NK-92 treated with Interleukin-12 subunit alpha and Interleukin-12 subunit beta, amount 100 ng/mL, for 24 hours (cell line): ENCODE data around the gene FMN1.

Source experiments
- DNase-seq: peaks from one replicate; lab custom pipeline; 2025; lab: John Stamatoyannopoulos, UW

The FMN1 gene

DNA sequence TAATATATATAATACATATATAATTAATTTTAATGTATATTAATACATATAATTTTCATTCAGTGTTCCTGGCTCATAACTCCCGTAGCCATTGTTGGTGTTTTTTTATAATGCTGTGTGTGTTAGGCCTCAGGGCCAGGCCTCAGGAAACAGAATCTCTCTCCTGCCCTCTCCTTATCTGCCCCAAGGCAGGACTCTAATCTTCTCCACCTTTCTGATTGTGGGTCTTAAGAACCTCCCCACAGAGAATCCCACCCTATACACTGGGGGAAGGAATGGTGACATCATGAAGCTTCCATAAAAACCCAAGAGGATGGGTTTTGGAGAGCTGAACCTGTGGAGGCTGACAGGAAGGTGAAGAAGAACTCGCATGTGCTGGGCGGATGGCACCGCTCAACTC is 4.0 kb upstream of the FMN1 start:
- DNase-seq, result no peak

DNA sequence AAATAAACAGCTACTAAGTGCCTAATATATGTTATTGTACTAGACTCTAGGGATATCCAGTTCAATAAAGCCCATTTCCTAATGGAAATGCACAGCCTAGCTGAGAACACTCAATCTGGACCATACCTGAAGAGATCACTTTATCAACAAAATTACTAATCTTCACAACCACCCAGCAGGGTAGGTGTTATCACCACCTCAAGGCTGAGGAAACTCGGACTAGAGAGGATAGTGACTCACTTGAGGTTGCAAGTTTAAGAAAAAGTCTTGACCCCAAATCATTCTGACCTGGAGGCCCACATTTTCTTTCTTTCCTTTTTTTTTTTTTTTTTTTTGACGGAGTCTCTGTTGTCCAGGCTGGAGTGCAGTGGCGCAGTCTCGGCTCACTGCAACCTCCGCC is 3.1 kb upstream of the FMN1 start:
- peak; percentile 3 for DNase-seq

DNA sequence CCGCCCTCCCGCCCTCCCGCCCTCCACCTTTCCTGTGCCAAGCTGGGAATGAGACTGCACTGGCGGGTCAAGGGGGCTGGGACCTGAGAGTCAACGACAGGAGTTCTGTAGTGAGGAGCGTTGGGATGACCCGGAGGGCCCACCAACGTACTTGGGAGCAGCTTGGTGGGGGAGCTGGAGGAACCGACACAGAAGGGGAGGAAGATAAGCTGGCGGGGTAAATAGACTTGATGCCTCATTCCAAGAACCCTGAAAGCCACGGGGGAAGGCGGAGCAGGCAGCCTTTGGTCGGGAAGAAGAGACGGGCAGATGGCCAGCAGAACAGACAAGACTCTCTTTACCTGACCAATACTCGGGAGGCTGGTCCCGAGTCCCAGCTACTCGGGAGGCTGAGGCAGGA is 277 bp downstream of the FMN1 start:
- DNase-seq, result no peak

DNA sequence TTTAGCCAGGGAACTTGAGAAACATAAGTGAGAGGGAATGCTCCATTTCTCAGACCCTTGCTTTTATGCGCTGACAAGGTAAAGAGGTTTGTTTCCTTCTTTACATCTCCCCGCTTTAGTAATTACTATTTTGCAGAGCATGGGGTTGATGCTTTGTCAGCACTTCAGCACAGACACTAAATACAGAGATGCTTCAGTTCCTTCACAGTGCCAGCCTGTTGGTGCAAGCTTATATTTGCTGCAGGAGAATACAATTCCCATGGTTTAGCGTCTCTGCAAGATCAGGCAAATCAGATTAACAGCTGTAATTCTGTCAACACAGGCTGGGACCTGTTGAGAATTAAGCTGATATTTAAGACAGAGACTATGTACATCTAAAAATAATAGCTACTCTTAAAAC is 2.9 kb downstream of the FMN1 start:
- no peak for DNase-seq

DNA sequence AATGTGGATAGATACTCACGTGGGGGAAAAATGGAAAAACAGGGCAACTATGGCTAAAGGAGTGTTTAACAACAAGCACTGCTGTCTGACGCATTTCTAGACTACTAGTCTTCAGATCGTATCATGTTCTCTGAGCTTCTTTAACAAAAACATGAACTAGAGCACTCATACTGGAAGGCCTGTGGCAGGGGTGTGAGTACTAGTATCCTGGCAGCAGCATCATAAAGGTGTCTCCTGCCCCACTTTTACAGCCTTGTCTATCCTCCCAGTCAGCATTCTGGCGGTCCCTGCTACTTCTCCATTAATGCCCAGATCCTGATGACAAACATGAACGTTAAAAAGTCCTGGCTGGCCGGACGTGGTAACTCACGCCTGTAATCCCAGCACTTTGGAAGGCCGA is 4.0 kb downstream of the FMN1 start:
- DNase-seq, result no peak

DNA sequence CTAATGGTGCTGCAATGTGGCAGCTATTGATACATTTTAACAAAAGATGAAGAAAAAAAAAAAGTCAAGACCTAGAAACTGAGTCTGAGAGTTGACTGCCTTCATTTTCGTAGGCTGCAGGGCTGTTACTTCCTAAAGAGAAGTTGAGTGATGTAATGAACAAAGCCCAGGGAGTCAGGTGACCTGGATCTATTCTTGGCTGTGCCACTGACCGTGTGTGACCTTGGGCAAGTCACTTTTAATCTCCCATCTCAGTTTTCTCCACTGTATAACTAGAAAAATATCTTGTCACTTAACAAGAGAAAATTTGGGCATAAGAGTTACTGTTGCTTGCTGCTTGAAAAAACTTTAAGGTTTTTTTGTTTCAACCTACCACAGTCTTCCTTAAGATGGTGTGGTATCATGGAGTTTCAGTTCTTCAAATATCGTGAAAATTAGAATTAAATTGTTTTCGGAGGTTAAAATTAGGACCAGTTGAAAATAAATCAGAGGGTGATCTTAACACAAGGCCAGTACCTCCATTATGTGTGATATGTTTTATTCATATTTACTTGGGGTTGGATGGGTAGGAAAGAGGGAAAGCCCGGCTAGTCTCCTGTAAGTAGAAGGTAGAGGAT is 5.8 kb downstream of the FMN1 start:
- DNase-seq, result no peak

DNA sequence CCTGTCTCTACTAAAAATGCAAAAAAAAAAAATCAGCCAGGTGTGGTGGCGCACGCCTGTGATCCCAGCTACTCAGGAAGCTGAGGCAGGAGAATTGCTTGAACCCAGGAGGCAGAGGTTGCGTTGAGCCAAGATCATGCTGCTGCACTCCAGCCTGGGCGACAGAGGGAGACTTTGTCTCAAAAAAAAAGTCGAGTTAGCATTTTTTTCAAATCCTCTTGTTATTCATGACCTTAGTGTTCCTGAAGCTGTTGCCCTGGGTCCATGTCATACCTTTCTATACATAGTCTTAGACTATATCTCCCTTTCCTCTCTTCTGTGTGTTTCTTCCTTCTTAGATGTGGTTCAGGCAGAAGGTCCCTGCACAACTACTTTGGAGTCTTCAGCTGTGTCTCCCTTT is 6.4 kb downstream of the FMN1 start:
- no peak for DNase-seq

DNA sequence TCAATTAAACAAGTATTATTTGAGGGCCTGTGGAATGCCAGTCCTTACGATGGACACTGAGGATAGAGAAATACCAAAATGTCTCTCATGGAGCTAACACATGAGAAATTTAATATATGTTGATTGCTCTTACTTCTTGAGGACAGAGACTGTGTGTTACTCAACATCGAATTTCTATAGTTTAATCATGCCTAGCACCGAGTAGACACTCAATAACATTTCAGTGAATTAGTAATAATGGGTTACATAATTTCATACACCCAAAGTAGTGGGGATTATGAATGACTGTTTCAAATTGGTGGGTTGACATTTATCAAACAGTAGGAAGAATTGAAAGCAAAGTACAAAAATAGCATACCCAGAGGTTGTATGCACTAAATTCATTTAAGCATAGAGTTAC is 11.2 kb downstream of the FMN1 start:
- DNase-seq, result no peak

DNA sequence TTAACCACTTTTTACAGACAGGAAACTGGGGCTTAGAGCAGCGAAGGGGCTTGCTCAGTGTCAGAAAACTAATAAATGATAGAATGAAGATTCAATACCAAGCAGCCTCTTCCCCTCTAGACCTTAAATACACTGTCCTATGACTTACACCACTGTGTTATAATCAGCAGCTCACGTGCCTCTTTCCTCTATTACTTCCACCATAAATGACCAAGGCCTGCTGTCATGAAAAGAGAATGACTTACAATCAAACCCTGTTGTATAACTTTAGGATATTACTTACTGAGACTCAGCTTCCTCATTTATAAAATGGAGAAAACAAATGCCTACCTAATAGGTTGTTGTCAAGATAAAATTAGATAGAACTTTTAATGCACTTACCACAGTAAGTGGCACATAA is 11.6 kb downstream of the FMN1 start:
- DNase-seq, result no peak

DNA sequence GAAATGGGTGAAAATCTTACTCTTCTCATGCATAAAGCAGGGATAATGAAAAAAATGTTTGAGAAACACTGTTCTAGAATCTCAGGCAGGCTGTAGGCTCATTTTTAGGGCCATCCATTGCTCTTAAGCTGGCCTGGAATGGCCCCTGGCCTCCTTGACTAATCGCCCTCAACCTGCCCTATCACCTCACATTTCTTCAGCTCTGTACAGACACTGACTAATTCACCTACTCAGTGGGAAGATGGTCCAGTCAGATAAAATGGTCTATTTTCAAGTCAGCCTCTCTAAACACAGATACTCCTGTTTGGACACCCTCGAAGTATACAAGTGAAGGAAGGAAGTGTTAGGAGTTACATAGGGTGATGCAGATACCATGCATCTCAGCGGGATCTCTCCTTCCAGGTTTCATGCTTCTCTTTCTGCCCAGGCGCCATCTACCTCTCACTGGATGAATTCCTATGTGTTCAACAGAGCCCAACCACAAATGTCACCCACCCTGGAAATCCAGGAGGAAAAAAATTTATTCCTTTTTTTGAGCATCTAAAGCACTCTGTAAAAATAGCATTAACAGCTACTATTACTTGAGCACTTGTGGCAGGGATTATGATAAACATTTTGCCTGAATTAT is 12.1 kb downstream of the FMN1 start:
- no peak for DNase-seq

DNA sequence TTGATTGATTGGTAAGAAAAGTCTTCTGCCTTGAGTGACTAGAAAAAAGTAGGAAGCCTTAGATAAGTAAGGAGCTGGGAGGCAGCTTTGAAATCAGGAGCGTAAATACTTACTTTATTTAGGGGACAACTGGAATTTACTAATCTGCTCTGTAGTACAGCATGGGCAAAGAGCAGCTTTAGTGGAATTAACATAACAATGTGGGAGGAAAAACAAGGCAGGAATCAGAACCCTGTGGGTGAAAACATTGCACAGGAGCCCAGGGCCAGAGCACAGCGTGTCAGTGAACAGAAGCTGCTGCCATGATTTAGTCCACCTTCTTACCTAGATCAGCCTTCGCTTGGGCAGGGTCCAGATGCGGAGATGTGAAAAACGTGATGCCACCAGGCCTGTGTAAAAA is 14.6 kb downstream of the FMN1 start:
- no peak for DNase-seq

DNA sequence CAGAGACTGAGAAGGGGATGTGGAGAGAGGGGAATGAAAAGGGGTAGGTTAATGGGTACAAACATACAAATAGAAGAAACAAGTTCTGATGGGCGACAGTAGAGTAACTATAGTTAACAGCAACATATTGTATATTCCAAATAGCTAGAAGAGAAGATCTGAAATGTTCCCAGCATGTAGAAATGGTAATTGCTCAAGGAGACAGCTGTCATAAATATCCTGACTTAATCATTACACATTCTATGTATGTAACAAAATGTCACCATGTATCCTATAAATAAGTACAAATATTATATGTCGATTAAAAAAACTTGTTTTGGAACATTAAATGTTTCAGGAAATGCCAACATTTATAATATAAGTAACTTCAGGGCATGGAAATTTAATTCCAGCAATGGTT is 23.3 kb downstream of the FMN1 start:
- DNase-seq, result no peak

DNA sequence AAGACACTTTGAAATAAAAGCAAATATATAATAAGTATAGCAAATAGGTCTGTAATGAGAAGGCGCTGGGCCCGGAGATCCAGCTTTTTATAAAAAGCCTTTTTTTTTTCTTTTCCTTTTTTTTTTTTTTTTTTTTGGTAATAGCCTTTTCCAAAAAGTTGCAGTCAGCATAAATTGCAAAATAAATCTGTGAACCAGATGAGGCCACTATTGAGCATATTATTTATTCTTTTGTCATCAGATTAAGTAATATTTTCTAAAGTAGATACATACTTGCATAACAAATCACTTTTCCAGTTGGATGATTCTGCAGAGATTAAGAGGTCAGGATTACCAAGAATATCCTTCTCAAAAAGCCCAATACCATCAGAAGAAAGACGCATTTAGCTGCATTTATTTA is 24.9 kb downstream of the FMN1 start:
- DNase-seq, result no peak

DNA sequence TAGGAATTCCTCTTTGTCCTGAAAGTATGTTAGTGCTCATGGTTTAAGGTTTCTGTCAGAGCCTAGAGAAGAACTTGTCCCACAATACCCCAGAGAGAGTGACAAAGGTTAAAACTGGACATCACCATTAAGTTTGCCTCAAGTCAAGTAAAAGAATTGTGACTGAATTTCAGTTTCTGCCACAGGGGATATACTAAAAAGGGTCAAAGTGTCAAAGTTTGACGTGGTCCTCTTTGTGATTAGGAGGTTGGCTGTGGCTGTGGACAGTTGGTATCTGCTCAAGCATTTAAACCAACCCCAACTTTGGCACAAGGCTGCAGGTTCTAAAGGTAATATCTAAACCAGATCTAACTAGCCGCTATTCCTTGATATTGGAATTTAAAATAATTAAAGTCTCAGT is 26.1 kb downstream of the FMN1 start:
- DNase-seq, result no peak

DNA sequence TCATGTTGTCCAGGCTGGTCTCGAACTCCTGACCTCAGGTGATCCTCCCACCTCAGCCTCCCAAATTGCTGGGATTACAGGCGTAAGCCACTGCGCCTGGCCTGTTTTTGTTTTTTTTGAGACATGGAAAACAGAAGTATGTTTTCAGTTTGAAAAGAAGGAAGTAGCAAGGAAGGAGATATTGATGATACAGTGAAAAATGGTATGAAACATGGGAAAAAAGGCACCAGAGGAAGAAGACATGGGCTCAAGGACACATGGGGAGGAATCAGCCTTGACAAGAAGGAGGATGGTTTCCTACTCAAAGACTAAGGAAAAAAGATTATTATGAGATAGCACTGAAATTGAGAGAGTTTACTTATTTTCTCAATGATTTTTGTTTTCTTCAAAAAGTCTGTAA is 30.7 kb downstream of the FMN1 start:
- no peak for DNase-seq

DNA sequence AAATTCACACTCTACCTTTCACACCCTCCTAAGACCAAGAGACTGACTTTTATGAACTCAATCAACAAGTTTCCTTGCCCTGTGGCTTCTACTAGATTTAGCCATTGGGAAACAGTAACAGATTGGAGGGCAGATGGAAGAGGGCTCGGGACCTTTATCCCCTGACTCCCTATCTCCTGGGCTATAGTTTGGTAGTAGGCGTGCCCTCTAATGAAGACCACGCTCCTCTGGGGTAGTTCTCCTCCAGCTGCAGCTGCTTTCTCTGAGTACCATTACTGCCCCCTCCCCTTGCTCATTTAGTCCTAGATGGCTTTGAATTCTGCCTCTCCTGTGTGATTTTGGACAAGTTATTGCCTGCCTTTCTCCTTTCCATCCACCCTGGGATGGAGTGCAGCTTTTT is 33.3 kb downstream of the FMN1 start:
- DNase-seq, result no peak

DNA sequence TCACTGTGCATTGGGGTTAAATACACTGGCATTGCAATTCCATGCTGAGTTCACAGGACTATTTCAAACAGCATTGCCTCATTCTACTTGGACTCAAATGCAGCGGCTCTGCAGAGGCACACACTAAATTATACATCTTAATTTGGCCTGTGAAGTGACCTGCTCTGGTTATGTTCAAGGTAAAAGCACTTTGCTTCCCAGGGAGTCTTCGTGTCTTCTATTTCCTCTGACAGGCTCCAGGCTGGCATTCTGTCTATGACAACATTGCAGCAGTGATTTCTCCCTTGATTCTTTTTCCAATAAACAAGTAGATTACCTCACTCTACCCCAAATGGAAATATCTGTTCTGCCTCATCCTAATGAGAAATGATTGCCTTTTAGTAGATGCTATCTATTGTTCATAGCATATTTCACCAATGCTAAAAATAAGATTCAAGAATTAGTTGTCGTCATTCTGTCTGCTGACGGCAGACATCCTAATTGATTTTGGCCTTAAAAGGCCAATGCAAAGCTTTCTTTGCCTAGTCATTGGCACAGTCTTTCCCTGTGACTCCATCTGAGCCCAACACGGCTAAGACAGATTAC is 33.8 kb downstream of the FMN1 start:
- DNase-seq, result no peak

DNA sequence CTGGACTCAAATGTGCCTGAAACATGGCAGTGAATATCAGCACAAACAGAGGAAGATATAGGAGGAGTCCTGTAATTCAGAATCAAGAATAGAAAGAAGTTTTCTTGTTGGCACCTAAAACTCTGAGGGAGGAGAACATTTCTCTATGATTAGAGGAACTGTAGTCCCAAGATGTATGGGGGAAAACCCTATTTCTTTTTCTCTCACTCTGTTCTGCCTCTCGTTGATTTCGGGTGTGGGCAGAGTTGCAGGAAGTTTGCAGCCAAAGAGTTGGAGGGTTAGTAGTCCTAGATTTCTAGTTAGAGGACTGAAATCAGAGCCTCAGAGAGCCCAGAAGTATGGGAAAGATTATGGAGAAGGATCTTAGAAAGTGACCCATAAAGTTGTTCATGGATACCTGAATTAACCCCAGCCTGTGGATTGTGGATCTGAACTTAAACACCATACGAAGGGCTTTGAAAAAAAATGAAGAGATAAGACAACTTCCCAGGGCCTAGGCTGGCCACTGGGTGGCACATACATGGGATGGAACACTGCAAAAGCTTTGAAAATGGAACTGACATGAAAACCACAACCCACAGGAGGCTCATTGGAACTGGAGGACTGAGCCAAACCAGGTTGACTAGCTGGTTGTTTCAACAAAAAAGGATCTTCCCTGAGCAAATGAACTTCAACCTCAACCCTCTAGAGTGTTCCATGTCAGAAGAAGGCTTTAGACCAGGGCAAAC is 34.6 kb downstream of the FMN1 start:
- DNase-seq, result no peak

DNA sequence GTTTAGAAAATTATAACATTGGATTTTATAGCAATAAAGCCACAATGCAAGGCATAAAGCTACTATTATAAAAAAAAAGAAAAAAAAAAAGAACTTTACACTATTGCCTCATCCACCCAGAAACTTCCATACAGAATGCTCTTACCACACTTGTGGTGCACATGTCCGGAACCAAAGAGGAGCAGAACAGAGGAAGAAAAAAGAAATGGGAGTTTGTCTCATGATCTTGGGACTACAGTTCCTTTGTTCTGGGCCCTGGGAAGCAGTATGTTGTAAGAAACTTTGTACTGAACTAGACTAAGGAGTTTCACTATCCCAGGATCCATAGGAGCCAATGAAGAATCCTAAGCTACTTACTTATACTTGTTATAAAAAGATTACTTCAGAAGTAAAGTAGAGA is 36.1 kb downstream of the FMN1 start:
- DNase-seq, result no peak

DNA sequence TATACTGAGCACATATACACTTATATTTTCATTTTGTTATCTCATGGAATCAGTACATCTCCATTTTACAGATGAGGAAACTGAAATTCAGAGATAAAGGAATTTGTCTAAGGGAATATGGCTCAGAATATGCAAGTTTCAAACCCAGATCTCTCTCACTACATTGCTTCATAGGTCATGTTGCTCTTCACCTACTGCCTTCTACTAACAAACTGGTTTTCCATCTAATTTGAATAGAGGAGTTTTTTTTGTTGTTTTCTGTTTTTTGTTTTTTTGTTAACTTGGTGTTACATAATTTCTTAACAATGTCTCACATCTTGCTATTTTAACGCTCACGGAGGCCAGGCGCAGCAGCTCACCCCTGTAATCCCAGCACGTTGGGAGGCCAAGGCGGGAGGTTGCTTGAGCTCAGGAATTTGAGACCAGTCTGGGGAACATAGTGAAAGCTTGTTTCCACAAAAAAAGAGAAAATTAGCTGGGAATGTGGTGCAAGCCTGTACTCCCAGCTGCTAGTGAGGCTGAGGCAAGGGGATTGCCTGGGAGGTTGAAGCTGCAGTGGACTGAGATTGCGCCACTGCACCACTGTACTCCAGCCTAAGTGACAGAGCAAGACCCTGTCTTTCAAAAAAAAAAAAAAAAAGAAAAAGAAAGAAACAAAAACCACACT is 37.0 kb downstream of the FMN1 start:
- DNase-seq, result no peak

DNA sequence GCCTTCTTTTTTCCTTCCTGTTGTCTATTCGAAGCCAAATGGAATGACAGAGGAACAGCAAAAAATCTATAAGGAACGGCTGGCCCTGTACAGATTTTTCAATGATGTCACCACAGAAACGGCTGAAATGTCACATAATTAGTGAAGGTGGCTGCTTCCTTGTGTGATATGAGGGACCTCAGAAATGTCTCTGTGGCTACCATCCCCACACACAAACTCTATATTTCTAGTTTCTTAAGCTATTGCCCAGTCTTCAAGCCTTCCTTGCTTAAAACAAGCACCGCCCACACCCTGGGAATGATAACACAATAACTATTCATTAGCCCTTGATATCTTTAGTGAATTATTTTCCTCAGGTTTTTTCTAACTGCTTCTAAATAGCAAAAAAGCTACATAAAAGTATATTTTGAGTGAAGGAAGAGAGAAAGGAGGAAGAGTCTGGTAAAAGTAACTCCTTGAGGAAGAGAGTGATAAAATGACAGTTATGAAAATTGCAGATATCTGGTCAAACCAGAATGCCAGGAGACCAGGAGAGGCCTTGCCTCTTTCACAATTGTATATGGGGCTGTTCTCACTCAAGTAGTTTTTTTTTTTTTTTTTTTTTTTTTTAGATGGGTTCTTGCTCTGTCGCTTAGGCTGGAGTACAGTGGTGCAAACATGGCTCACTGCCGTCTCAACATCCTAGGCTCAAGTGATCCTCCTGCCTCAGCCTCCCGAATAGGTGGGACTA is 38.7 kb downstream of the FMN1 start:
- no peak for DNase-seq
